OCI-LY7 (cell line): Measurements from ENCODE around the gene FHL3. TPM values are rescaled to one million over a fixed set of nuclear protein-coding genes. Genes with fewer than 3 reads are reported as not detected.
A peak's percentile ranks its signal among the peaks of the same experiment; 100 is the strongest.

Experiments used
- BruUV-seq: library from RNA; stranded (reverse); fragments of 400-500 nt; replicated peaks from 2 replicates; lab custom pipeline; 2021; lab: Mats Ljungman, UMichigan
- CTCF ChIA-PET: fragments of 300-600 bp; sonication (Branson Sonifier 250); formaldehyde crosslinking; loops from one replicate; lab custom pipeline; 2022; ENCODE audit warnings: antibody characterized with exemption; ENCODE audit not compliant: unreplicated experiment; lab: Charles Lee
- POLR2A ChIA-PET: fragments of 300-600 bp; sonication (Branson Sonifier 250); formaldehyde crosslinking; loops from one replicate; lab custom pipeline; 2022; ENCODE audit warnings: antibody characterized with exemption; lab: Charles Lee
- DNase-seq: peaks from one replicate; pipeline ENCODE4 v3.0.0-alpha.2; 2015; ENCODE audit warnings: low spot score
- H2AFZ ChIP-seq: fragments of 200-600 bp; sonication (generic), shearing (Covaris generic); 2 replicates; pipeline ENCODE4 v1.6.1; 2014; ENCODE audit warnings: mild to moderate bottlenecking, antibody characterized with exemption, low read length, moderate library complexity
- H3K27ac ChIP-seq: fragments of 200-600 bp; sonication (generic); 2 replicates; pipeline ENCODE4 v1.5.1; 2014; ENCODE audit warnings: mixed run types, low read depth, mild to moderate bottlenecking, moderate library complexity, low read length, inconsistent platforms; ENCODE audit not compliant: poor library complexity, severe bottlenecking
- H3K36me3 ChIP-seq: fragments of 200-600 bp; sonication (generic); 2 replicates; pipeline ENCODE4 v1.6.1; 2014; ENCODE audit warnings: mild to moderate bottlenecking, antibody characterized with exemption, low read length, moderate library complexity, mixed read lengths; ENCODE audit not compliant: insufficient read depth
- H3K4me1 ChIP-seq: fragments of 200-600 bp; sonication (generic); 2 replicates; pipeline ENCODE4 v1.5.1; 2014; ENCODE audit warnings: mild to moderate bottlenecking, low read length; ENCODE audit not compliant: insufficient read depth, poor library complexity, severe bottlenecking
- H3K4me2 ChIP-seq: fragments of 200-600 bp; sonication (generic); 2 replicates; pipeline ENCODE4 v1.6.1; 2014; ENCODE audit warnings: mild to moderate bottlenecking, low read length
- H3K4me3 ChIP-seq: fragments of 200-600 bp; sonication (generic); 2 replicates; pipeline ENCODE4 v1.5.1; 2014; ENCODE audit warnings: mild to moderate bottlenecking, low read depth, low read length; ENCODE audit not compliant: poor library complexity, severe bottlenecking
- H3K79me2 ChIP-seq: fragments of 200-600 bp; sonication (generic); 2 replicates; pipeline ENCODE4 v1.6.1; 2016; ENCODE audit warnings: low read depth, mild to moderate bottlenecking, low read length, moderate library complexity, mixed read lengths; ENCODE audit not compliant: insufficient read depth
- H3K9me2 ChIP-seq: fragments of 200-600 bp; sonication (generic); 2 replicates; pipeline ENCODE4 v1.6.1; 2016; ENCODE audit warnings: mild to moderate bottlenecking, low read length, mixed read lengths; ENCODE audit not compliant: insufficient read depth
- H3K9me3 ChIP-seq: fragments of 200-600 bp; sonication (generic); 2 replicates; pipeline ENCODE4 v1.6.1; 2014; ENCODE audit warnings: mild to moderate bottlenecking, mixed run types, low read length, mixed read lengths
- H4K20me1 ChIP-seq: fragments of 200-600 bp; sonication (generic); 2 replicates; pipeline ENCODE4 v1.6.1; 2014; ENCODE audit warnings: mild to moderate bottlenecking, antibody characterized with exemption, low read length, moderate library complexity, mixed read lengths; ENCODE audit not compliant: insufficient read depth
- CTCF ChIP-seq: fragments of 200-600 bp; sonication (generic); conservative IDR thresholded peaks from 2 replicates; pipeline ENCODE4 v1.5.1; 2014; ENCODE audit warnings: mild to moderate bottlenecking, antibody characterized with exemption, low read length, moderate library complexity, mixed read lengths
- EZH2phosphoT487 ChIP-seq: fragments of 200-600 bp; sonication (generic); IDR thresholded peaks from 2 replicates; pipeline ENCODE4 v1.6.1; 2018; ENCODE audit warnings: low read depth, borderline replicate concordance, mild to moderate bottlenecking, mixed run types, antibody characterized with exemption, low read length, moderate library complexity, mixed read lengths
- intact Hi-C: fragments of 100-400 bp; cut with micrococcal nuclease; formaldehyde crosslinking; loops from one replicate; pipeline ENCODE4 v1.10.0; 2022; ENCODE audit not compliant: unreplicated experiment
- total RNA-seq, 2 experiments: library from RNA; depleted of rRNA in 1 of 2; stranded (reverse); fragments of >200 nt in 1 of 2; shearing (Covaris generic) in 1 of 2; gene quantifications; 2 replicates each; pipeline ENCODE4 v1.2.3, GENCODE V29; 2014 to 2022

FHL3 gene
- total RNA-seq, 2 experiments from 2014 or later, result 0.63 to 1.8 TPM

DNA sequence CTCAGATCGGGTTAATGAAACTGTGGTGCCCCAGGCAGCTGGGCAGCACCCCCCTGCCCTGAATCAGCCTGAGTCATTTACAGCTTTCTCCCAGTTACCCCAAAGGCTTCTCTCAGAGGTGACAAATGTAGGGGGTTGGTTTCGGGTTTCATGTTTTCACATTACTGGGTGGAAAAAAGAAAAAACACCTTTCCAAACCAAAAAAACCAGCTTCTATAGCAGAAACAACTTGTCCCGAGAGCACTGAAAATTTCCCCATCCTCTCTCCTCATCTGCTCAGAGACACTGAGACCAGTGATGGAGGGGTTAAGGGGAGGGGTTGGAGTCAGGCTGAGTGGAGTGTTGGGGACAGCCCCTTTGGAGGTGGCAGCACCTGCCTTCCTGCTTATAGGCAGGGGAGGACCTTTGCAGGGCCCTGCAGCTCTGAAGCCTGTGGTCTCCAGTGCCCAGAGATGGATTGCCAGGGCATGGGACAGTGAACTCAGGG is 22.8 kb upstream of the FHL3 start:
- intact Hi-C loops, result no loop called here
- no peaks in the 10 kb centered on the region for H3K79me2 ChIP-seq
- no peak overlapping the region for H3K4me2 ChIP-seq
- no peaks in the 10 kb centered on the region for H3K9me3 ChIP-seq
- BruUV-seq, result no TSS peak
- no peak overlapping the region for H2AFZ ChIP-seq
- peaks cover 14% of the 10 kb centered on the region for H3K4me1 ChIP-seq
- no peak overlapping the region for H3K4me3 ChIP-seq
- H3K27ac ChIP-seq, result no peak overlapping the region
- TF ChIP-seq EZH2phosphoT487, result no peak
- TF ChIP-seq CTCF, result no peak
- ChIA-PET CTCF (no interaction called here), POLR2A (no interaction called here)
- no peaks in the 10 kb centered on the region for H3K9me2 ChIP-seq
- no peak for DNase-seq
- no peaks in the 10 kb centered on the region for H4K20me1 ChIP-seq
- H3K36me3 ChIP-seq, result peaks cover 29% of the 10 kb centered on the region

GRCh38 chr1:38027201-38028104 is 22.1 kb upstream of the FHL3 start:
- peaks cover 14% of the 10 kb centered on the region for H3K4me1 ChIP-seq
- CTCF ChIA-PET, result no interaction called here
- no peaks in the 10 kb centered on the region for H3K79me2 ChIP-seq
- TF ChIP-seq EZH2phosphoT487 (no peak), CTCF (no peak)
- no peaks in the 10 kb centered on the region for H3K9me3 ChIP-seq
- DNase-seq, result no peak
- BruUV-seq, result no TSS peak
- H3K36me3 ChIP-seq, result peaks cover 36% of the 10 kb centered on the region
- H4K20me1 ChIP-seq, result no peaks in the 10 kb centered on the region
- H3K4me3 ChIP-seq, result no peak overlapping the region
- H3K4me2 ChIP-seq, result no peak overlapping the region
- intact Hi-C loops, result no loop called here
- H2AFZ ChIP-seq, result no peak overlapping the region
- POLR2A ChIA-PET, result no interaction called here
- no peaks in the 10 kb centered on the region for H3K9me2 ChIP-seq
- H3K27ac ChIP-seq, result no peak overlapping the region

DNA sequence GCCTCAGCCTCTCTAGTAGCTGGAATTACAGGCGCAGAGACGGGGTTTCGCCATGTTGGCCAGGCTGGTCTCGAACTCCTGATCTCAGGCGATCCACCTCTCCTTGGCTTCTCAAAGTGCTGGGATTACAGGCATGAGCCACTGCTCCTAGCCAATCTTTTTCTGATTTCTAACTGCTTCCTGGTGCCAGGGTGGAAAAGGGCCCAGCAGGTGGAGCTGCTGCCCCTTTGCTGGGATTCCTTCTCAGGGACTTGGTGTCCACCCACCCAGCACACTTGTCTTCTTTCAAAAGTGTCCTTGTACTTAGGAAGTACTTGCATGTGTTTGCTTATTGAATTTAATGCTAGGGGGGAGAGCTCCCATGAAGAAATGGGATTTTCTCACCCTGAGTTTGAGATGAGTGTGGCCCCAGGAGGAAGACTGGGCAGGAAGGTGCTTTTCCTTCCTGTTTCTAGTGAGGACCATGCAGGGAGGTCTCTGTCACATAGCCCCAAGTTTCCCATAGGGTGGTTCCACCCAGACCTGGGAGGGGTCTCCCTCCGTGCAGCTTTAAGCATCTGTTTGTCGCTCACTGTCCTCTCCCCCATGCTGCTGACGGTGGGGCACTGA is 21.4 kb upstream of the FHL3 start:
- peak; percentile 27 for DNase-seq
- Histone ChIP-seq H4K20me1 (no peaks in the 10 kb centered on the region), H3K27ac (no peak overlapping the region), H3K9me3 (no peaks in the 10 kb centered on the region), H2AFZ (no peak overlapping the region), H3K4me3 (no peak overlapping the region), H3K79me2 (no peaks in the 10 kb centered on the region), H3K4me1 (peaks cover 14% of the 10 kb centered on the region), H3K4me2 (no peak overlapping the region), H3K36me3 (peaks cover 44% of the 10 kb centered on the region), H3K9me2 (no peaks in the 10 kb centered on the region)
- intact Hi-C loops, result no loop called here
- no TSS peak for BruUV-seq
- TF ChIP-seq CTCF, result peak; percentile 68
- TF ChIP-seq EZH2phosphoT487, result no peak
- ChIA-PET CTCF (no interaction called here), POLR2A (no interaction called here)
